Stimulated activated naive B cell treated with anti-CD40 and anti-IgM and Interleukin-4, amounts not matched to agents 10 μg/mL and 1 μg/mL and 100 μg/mL, for 72 hours (primary cell): ENCODE measurements around the gene CAMTA1.

Experiments used
- ATAC-seq, 2 donors: fragments of 150-1000 bp; cut with Tn5 transposase; replicated peaks; 2 replicates each; pipeline ENCODE4 v1.10.0; 2021; ENCODE audit warnings: moderate library complexity in 1 of 2
- DNase-seq: peaks from one replicate; pipeline ENCODE4 v3.0.0; 2021
- H3K27ac Mint-ChIP-seq: one replicate; pipeline ENCODE4 v1.8.0; 2022; ENCODE audit warnings: mild to moderate bottlenecking, mixed read lengths
- H3K27me3 Mint-ChIP-seq, 2 donors: one replicate each; pipeline ENCODE4 v1.8.0; 2022; ENCODE audit warnings: mixed read lengths in 2 of 2
- H3K36me3 Mint-ChIP-seq, 2 donors: one replicate each; pipeline ENCODE4 v1.8.0; 2022; ENCODE audit warnings: mixed read lengths in 2 of 2, mild to moderate bottlenecking in 1 of 2
- H3K4me1 Mint-ChIP-seq, 2 donors: one replicate each; pipeline ENCODE4 v1.8.0; 2022; ENCODE audit warnings: mixed read lengths in 2 of 2, mild to moderate bottlenecking in 1 of 2
- H3K4me3 Mint-ChIP-seq, 2 donors: one replicate each; pipeline ENCODE4 v1.8.0; 2022; ENCODE audit warnings: mild to moderate bottlenecking in 2 of 2, mixed read lengths in 2 of 2, moderate library complexity in 1 of 2
- H3K9me3 Mint-ChIP-seq, 2 donors: one replicate each; pipeline ENCODE4 v1.8.0; 2022; ENCODE audit warnings: mixed read lengths in 2 of 2, mild to moderate bottlenecking in 1 of 2

CAMTA1 gene

DNA sequence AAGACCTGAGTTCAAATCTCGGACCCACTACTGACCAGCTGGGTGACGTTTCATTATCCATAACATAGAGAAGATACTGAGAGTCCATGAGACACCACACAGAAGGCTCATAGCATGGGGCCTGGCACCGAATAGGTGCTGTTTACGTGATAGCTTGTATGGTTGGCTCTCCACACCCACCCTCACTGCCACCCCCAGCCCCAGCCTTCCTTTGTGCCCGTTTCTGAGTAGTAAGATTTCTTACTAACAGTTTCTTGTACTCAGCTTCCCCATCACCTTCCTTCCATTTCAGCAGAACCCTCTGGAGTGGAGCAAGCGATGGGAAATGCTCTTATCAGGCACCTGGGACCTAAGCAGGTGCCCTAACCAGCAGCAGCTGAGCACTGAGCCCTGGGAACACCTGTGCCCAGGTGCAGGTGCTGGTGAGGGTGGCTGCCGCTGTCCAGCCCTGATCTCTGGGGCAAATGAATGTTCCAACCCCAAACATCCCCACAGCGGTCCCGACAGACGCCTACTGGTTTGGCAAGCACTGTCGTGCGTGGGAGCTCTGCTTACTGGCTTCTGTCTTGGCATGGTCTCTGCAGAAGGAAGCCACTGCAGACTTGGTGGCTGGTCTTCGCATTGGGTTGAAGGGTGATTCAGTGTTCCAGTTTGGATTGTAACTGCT, 225.4 kb downstream of the CAMTA1 start:
- Mint-ChIP-seq H3K27ac (no peak overlapping the region), H3K36me3 (no peaks in the 10 kb centered on the region), H3K4me1 (peaks cover 0 to 2% of the 10 kb centered on the region in 2 donors), H3K4me3 (no peak overlapping the region), H3K9me3 (no peaks in the 10 kb centered on the region), H3K27me3 (peaks cover 11 to 21% of the 10 kb centered on the region in 2 donors)
- no peak for ATAC-seq
- no peak for DNase-seq

GRCh38 chr1:7011826-7012225, 226.6 kb downstream of the CAMTA1 start:
- Mint-ChIP-seq H3K27ac (no peak overlapping the region), H3K9me3 (no peaks in the 10 kb centered on the region), H3K4me1 (peaks cover 0 to 3% of the 10 kb centered on the region in 2 donors), H3K36me3 (no peaks in the 10 kb centered on the region), H3K4me3 (no peak overlapping the region), H3K27me3 (peaks cover 11 to 14% of the 10 kb centered on the region in 2 donors)
- ATAC-seq (no peak), DNase-seq (no peak)

GRCh38 chr1:7012461-7012924, 227.2 kb downstream of the CAMTA1 start:
- no peak for ATAC-seq
- peaks cover 11 to 13% of the 10 kb centered on the region in 2 donors for H3K27me3 Mint-ChIP-seq
- H3K27ac Mint-ChIP-seq = no peak overlapping the region
- no peak for DNase-seq
- peaks cover 0 to 3% of the 10 kb centered on the region in 2 donors for H3K4me1 Mint-ChIP-seq
- no peaks in the 10 kb centered on the region for H3K36me3 Mint-ChIP-seq
- H3K4me3 Mint-ChIP-seq = no peak overlapping the region
- H3K9me3 Mint-ChIP-seq = no peaks in the 10 kb centered on the region

- no peak for ATAC-seq
- Mint-ChIP-seq H3K27me3 (peaks cover 11 to 16% of the 10 kb centered on the region in 2 donors), H3K9me3 (no peaks in the 10 kb centered on the region), H3K4me3 (no peak overlapping the region), H3K4me1 (peaks cover 0 to 3% of the 10 kb centered on the region in 2 donors), H3K27ac (no peak overlapping the region), H3K36me3 (no peaks in the 10 kb centered on the region)
- DNase-seq = no peak
These were observed 228.8 kb downstream of the CAMTA1 start for GRCh38 chr1:7013833-7014639.

DNA sequence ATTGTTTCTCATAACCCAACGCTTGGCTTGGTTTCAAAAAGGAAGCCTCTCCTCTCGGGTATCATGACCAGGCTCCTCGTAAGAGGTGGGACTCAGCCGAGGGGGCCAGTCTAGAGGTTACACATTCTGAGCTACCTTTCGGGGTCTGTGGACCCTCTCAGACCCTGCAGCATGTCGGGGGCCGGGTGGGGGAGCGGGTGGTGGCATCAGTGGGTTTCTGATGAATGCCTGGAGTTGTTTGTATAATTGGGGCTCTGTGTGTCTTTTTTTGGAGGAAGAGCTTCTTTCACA, 229.3 kb downstream of the CAMTA1 start:
- DNase-seq (no peak), ATAC-seq (no peak)
- Mint-ChIP-seq H3K27ac (no peak overlapping the region), H3K9me3 (no peaks in the 10 kb centered on the region), H3K27me3 (peaks cover 12 to 19% of the 10 kb centered on the region in 2 donors), H3K36me3 (no peaks in the 10 kb centered on the region), H3K4me3 (no peak overlapping the region), H3K4me1 (peaks cover 0 to 3% of the 10 kb centered on the region in 2 donors)

DNA sequence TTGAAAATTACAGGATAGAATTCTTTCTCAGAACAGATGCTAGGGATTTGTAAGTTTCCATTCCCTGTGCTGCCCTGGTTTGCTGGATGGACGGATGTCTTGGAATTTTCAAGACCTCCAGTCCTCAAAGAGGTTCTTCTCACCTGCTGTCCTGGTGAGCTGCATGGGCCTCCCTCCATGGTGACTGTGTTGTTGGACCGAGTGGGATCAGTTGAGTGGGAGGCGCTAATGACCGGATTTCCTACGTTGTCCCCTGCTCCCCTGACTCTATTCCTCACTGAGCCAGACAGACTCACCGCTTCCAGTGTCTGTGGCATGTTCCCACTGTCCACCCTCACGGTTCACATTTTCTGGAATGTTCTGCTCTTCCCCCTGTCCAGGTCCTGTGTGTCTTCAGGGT, 229.8 kb downstream of the CAMTA1 start:
- peaks cover 0 to 3% of the 10 kb centered on the region in 2 donors for H3K4me1 Mint-ChIP-seq
- no peak overlapping the region for H3K4me3 Mint-ChIP-seq
- ATAC-seq = no peak
- DNase-seq = no peak
- no peaks in the 10 kb centered on the region for H3K9me3 Mint-ChIP-seq
- H3K27ac Mint-ChIP-seq = no peak overlapping the region
- H3K36me3 Mint-ChIP-seq = no peaks in the 10 kb centered on the region
- peaks cover 15 to 19% of the 10 kb centered on the region in 2 donors for H3K27me3 Mint-ChIP-seq

GRCh38 chr1:7018351-7018750, 233.1 kb downstream of the CAMTA1 start:
- ATAC-seq = no peak
- no peaks in the 10 kb centered on the region for H3K36me3 Mint-ChIP-seq

DNA sequence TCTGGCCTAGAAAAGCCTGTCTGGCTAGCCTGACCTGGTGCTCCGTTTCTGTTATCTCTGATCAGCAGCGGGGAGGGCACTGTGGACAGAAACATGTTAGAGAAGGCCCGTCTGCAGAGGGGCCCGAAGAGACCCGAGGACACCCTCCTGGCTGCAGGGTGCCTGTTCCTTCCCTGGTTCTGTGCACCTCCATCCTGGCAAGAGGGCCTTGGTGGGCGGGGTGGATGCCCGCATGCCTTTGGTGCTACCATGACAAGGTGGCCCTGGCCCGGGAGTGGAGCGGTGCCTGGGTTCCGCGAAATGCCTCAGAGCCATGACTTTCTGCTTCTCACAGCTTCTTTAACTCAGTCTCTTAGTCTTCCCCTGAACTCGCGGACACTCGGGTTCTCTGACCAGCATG, 233.6 kb downstream of the CAMTA1 start:
- H3K4me3 Mint-ChIP-seq = no peak overlapping the region

More at GRCh38 chr1:7018351-7018750, 233.1 kb downstream of the CAMTA1 start:
- H3K4me1 Mint-ChIP-seq = peaks cover 0 to 3% of the 10 kb centered on the region in 2 donors
- H3K27ac Mint-ChIP-seq = no peak overlapping the region
- no peaks in the 10 kb centered on the region for H3K9me3 Mint-ChIP-seq
- no peak overlapping the region for H3K4me3 Mint-ChIP-seq
- peaks cover 6 to 16% of the 10 kb centered on the region in 2 donors for H3K27me3 Mint-ChIP-seq
- no peak for DNase-seq

DNA sequence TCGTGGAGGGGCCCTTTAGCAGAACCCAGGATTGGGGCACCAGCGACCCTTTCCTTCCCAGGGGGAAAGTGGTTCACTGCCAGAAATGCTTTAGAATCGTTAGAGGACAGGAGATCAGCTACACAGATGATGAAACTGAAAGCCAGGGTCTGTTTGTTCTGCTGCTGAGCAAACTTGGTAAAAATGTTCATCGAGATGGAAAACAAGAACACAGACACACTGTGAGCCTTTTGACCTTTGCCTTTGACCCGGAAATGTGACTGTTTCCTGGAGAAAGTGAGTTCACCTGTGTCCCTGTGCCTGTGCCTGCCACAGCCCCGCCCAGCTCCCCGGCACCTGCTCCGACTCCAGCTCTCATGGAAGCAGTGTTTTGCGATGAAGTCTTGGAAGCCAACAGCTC, 234.3 kb downstream of the CAMTA1 start:
- peaks cover 0 to 3% of the 10 kb centered on the region in 2 donors for H3K4me1 Mint-ChIP-seq
- ATAC-seq (no peak), DNase-seq (no peak)
- no peak overlapping the region for H3K27ac Mint-ChIP-seq
- peaks cover 6 to 13% of the 10 kb centered on the region in 2 donors for H3K27me3 Mint-ChIP-seq
- H3K36me3 Mint-ChIP-seq = no peaks in the 10 kb centered on the region
- no peaks in the 10 kb centered on the region for H3K9me3 Mint-ChIP-seq
- H3K4me3 Mint-ChIP-seq = no peak overlapping the region

More for the DNA sequence above, 233.6 kb downstream of the CAMTA1 start:
- peaks cover 0 to 3% of the 10 kb centered on the region in 2 donors for H3K4me1 Mint-ChIP-seq
- no peak overlapping the region for H3K27ac Mint-ChIP-seq
- peaks cover 6 to 13% of the 10 kb centered on the region in 2 donors for H3K27me3 Mint-ChIP-seq
- no peak for DNase-seq
- no peak for ATAC-seq
- H3K36me3 Mint-ChIP-seq = no peaks in the 10 kb centered on the region
- H3K9me3 Mint-ChIP-seq = no peaks in the 10 kb centered on the region

DNA sequence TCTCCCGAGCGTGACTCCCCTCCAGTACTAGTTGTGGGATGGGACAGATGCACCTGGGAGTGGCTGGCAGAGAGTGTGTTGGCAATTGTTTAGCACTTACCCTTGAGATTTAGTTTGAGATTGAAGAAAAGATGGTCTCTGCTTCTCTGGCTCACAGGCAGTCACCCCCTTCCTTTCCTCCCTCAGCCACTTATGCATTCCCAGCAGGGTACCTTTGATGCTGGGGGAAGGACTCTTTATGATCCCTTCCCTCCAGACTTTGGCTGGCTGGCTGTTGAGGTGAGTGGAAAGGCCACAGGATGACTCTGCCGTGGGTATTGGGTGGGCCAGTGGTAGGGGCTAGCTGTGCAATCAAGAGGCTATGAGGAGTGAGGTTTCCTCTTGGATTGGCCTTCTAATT, 236.8 kb downstream of the CAMTA1 start:
- Mint-ChIP-seq H3K27ac (no peak overlapping the region), H3K27me3 (peaks cover 20 to 22% of the 10 kb centered on the region in 2 donors), H3K36me3 (no peaks in the 10 kb centered on the region), H3K4me3 (no peak overlapping the region), H3K4me1 (no peaks in the 10 kb centered on the region), H3K9me3 (no peaks in the 10 kb centered on the region)
- no peak for ATAC-seq
- no peak for DNase-seq

DNA sequence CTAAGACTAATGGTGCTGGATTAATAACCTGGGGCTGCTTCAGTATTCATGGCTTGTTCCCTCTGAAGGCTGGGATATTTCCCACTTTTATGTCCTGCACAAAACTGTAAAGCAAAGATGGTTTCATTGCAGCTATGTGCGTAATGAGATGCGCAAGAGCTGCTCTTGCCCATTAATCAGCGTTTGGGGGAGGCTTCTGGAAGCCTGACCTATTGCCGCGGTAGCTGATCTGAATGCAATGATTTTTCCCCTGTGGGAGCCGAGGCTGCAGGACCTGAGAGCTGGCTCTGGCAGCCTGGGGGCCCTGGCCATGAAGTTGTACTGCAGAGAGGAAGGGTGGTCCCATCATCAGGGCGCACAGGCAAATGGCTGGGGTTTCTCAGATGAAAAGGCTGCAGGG, 239.8 kb downstream of the CAMTA1 start:
- DNase-seq = no peak
- Mint-ChIP-seq H3K27me3 (peaks cover 14 to 18% of the 10 kb centered on the region in 2 donors), H3K9me3 (no peaks in the 10 kb centered on the region), H3K27ac (no peak overlapping the region), H3K4me3 (no peak overlapping the region), H3K4me1 (no peaks in the 10 kb centered on the region), H3K36me3 (no peaks in the 10 kb centered on the region)
- no peak for ATAC-seq

GRCh38 chr1:7026169-7026568, 240.9 kb downstream of the CAMTA1 start:
- Mint-ChIP-seq H3K27me3 (peaks cover 13 to 14% of the 10 kb centered on the region in 2 donors), H3K4me3 (no peak overlapping the region), H3K9me3 (peaks cover 0 to 2% of the 10 kb centered on the region in 2 donors), H3K27ac (no peak overlapping the region), H3K36me3 (no peaks in the 10 kb centered on the region), H3K4me1 (no peaks in the 10 kb centered on the region)
- DNase-seq = no peak
- no peak for ATAC-seq

DNA sequence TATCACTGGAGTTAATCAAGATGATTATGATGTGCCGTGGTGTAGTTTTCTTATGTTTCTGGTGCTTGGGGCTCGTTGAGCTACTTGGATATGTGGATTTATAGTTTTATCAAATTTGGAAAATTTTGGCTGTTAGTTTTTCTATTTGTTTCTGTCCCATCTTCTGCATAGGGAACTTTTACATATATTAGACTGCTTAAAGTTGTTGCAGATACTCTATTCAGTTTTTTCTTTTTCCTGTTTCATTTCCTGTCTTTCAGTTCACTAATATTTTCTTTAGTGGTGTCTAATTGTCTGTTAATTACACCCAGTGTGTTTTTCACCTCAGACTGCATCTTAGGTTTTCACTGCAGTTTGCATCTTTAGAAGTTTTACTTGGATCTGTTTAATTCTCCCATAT, 247.7 kb downstream of the CAMTA1 start:
- no peak for DNase-seq
- Mint-ChIP-seq H3K4me1 (no peaks in the 10 kb centered on the region), H3K4me3 (no peak overlapping the region), H3K9me3 (peaks cover 8 to 15% of the 10 kb centered on the region in 2 donors), H3K27ac (no peak overlapping the region), H3K27me3 (no peaks in the 10 kb centered on the region), H3K36me3 (no peaks in the 10 kb centered on the region)
- no peak for ATAC-seq

DNA sequence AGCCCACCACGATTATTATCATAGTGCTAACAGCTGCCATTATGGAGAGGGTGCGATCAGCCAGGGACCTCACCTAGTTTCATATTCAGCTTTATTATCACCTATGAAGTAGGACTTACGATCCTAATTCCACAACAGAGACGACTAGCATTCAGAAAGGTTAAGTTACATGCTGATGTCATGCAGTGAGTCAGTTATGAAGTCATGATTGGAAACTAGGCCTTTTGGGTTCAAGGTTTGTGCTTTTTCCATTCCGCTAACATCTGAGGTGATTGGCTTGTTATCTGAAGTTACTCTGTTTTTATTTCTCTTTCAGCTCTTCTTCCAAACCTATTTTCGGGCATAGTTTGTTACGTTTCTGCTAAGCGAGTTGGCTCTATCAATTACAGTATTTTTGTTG, 251.1 kb downstream of the CAMTA1 start:
- no peaks in the 10 kb centered on the region for H3K27me3 Mint-ChIP-seq
- ATAC-seq = no peak
- H3K9me3 Mint-ChIP-seq = peaks cover 5 to 15% of the 10 kb centered on the region in 2 donors
- no peak overlapping the region for H3K27ac Mint-ChIP-seq
- no peaks in the 10 kb centered on the region for H3K4me1 Mint-ChIP-seq
- DNase-seq = no peak
- no peak overlapping the region for H3K4me3 Mint-ChIP-seq
- no peaks in the 10 kb centered on the region for H3K36me3 Mint-ChIP-seq
